SIG-M5 treated with dmso at 0.1 percent for 504 hours (cell line): Measurements from ENCODE around the gene SEC23A.
"Not testable (repeated sequence)": the region's sequence is repeated elsewhere in the genome, so short reads cannot be mapped to it uniquely, and the experiment has no call there.

Source experiments
- DNase-seq: peaks from one replicate; lab custom pipeline; 2025; ENCODE audit not compliant: unreplicated experiment; lab: John Stamatoyannopoulos, UW

Gene SEC23A

GRCh38 chr14:39094515-39094914, 8.5 kb downstream of the SEC23A start:
- DNase-seq, result no peak

- DNase-seq, result no peak
Observed at GRCh38 chr14:39091716-39092115, 11.3 kb downstream of the SEC23A start.

GRCh38 chr14:39090548-39091111, 12.4 kb downstream of the SEC23A start:
- DNase-seq, result no peak

- no peak for DNase-seq
Observed at GRCh38 chr14:39087493-39087892, 15.5 kb downstream of the SEC23A start.

- no peak for DNase-seq
Observed at GRCh38 chr14:39085933-39086332, 17.1 kb downstream of the SEC23A start.

GRCh38 chr14:39083127-39083526, 19.9 kb downstream of the SEC23A start:
- DNase-seq, result no peak

GRCh38 chr14:39080886-39081285, 22.1 kb downstream of the SEC23A start:
- DNase-seq, result no peak

- DNase-seq, result no peak
Observed at GRCh38 chr14:39071096-39071495, 31.9 kb downstream of the SEC23A start.

- no peak for DNase-seq
Observed at GRCh38 chr14:39069923-39070322, 33.1 kb downstream of the SEC23A start.

- not testable (repeated sequence) for DNase-seq
Observed at GRCh38 chr14:39069169-39069805, 33.7 kb downstream of the SEC23A start.

GRCh38 chr14:39060818-39061437, 42.1 kb downstream of the SEC23A start:
- DNase-seq, result peak; percentile 0

- DNase-seq, result no peak
Observed at GRCh38 chr14:39055786-39056474, 47.1 kb downstream of the SEC23A start.

- not testable (repeated sequence) for DNase-seq
Observed at GRCh38 chr14:39052869-39053454, 50.1 kb downstream of the SEC23A start.

- no peak for DNase-seq
Observed at GRCh38 chr14:39050389-39050788, 52.6 kb downstream of the SEC23A start.

GRCh38 chr14:39045889-39046288, 57.1 kb downstream of the SEC23A start:
- not testable (repeated sequence) for DNase-seq

GRCh38 chr14:39043352-39043943, 59.6 kb downstream of the SEC23A start:
- DNase-seq, result no peak

GRCh38 chr14:39040529-39040928, 62.5 kb downstream of the SEC23A start:
- no peak for DNase-seq

- no peak for DNase-seq
Observed at GRCh38 chr14:39038542-39038941, 64.5 kb downstream of the SEC23A start.

- DNase-seq, result no peak
Observed at GRCh38 chr14:39036760-39037159, 66.3 kb downstream of the SEC23A start.

- DNase-seq, result no peak
Observed at GRCh38 chr14:39035336-39035735, 67.7 kb downstream of the SEC23A start.
